Gastroesophageal sphincter (tissue), 3 donors: ENCODE data around the gene BOLA2B.

Experiments used
- POLR2A ChIP-seq, 2 donors: fragments of 450-650 bp; IDR thresholded peaks; one replicate each; pipeline ENCODE4 v1.6.1; 2017; ENCODE audit warnings: antibody characterized with exemption in 2 of 2, mild to moderate bottlenecking in 2 of 2, moderate library complexity in 1 of 2
- TF ChIP-seq, protein P1 (sequence below), 4 experiments: fragments of 200-600 bp in 2 of 4; fragments of 450-650 bp in 2 of 4; sonication (generic) in 1 of 4; IDR thresholded peaks; one replicate each; pipeline ENCODE4 v1.5.1; 2017 to 2019; ENCODE audit warnings: antibody characterized with exemption in 4 of 4, mild to moderate bottlenecking in 2 of 4, moderate library complexity in 2 of 4

DNA sequence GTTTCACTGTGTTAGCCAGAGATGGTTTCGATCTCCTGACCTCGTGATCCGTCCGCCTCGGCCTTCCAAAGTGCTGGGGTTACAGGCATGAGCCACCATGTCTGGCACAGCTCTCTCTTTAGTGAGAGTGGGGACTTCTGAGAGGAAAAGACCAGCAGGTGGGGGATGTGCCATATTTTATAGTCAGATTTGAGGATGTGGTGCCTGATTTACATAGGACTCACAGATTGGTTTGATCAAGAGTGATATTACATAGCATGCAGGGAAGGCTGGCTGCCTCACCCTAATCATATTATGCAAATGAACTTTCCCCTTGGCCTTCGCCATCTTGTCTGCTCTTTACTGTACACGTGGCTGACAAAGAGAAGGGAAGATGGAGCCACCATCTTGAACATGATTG lies 42.4 kb downstream of the BOLA2B start:
- no peak for TF ChIP-seq POLR2A (IDR thresholded peaks at IDR 0.05)
- TF ChIP-seq, protein P1, sequence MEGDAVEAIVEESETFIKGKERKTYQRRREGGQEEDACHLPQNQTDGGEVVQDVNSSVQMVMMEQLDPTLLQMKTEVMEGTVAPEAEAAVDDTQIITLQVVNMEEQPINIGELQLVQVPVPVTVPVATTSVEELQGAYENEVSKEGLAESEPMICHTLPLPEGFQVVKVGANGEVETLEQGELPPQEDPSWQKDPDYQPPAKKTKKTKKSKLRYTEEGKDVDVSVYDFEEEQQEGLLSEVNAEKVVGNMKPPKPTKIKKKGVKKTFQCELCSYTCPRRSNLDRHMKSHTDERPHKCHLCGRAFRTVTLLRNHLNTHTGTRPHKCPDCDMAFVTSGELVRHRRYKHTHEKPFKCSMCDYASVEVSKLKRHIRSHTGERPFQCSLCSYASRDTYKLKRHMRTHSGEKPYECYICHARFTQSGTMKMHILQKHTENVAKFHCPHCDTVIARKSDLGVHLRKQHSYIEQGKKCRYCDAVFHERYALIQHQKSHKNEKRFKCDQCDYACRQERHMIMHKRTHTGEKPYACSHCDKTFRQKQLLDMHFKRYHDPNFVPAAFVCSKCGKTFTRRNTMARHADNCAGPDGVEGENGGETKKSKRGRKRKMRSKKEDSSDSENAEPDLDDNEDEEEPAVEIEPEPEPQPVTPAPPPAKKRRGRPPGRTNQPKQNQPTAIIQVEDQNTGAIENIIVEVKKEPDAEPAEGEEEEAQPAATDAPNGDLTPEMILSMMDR (IDR thresholded peaks at IDR 0.05): no peak
